GM19043 (cell line): ENCODE results near the gene DISP2.

Experiments used
- ATAC-seq: cut with Tn5 transposase; IDR thresholded peaks from one replicate; pipeline ENCODE4 v1.9.1; 2021; ENCODE audit warnings: low read depth; ENCODE audit not compliant: unreplicated experiment

Gene DISP2

GRCh38 chr15:40340038-40340739, 17.8 kb upstream of the DISP2 start:
- no peak for ATAC-seq

GRCh38 chr15:40340740-40341400, 17.1 kb upstream of the DISP2 start, which contains the start of gene CCDC9B:
TSS of gene CCDC9B (minus strand) at chr15:40340939. CDS start at chr15:40340819, 120 bp downstream.
- ATAC-seq = no peak

- no peak for ATAC-seq
Observed at GRCh38 chr15:40342416-40343320, 15.4 kb upstream of the DISP2 start.

- ATAC-seq = no peak
Observed at GRCh38 chr15:40343512-40343911, 14.5 kb upstream of the DISP2 start.

- ATAC-seq = no peak
Observed at GRCh38 chr15:40344217-40344616, 13.8 kb upstream of the DISP2 start.

- no peak for ATAC-seq
Observed at GRCh38 chr15:40344631-40345120, 13.3 kb upstream of the DISP2 start.

GRCh38 chr15:40345225-40345866, 12.7 kb upstream of the DISP2 start:
- no peak for ATAC-seq

GRCh38 chr15:40345867-40346578, 12.0 kb upstream of the DISP2 start:
- ATAC-seq = no peak

GRCh38 chr15:40346579-40347558, 11.2 kb upstream of the DISP2 start:
- ATAC-seq = no peak

- no peak for ATAC-seq
Observed at GRCh38 chr15:40347559-40348473, 10.2 kb upstream of the DISP2 start.

GRCh38 chr15:40348474-40348870, 9.5 kb upstream of the DISP2 start:
- ATAC-seq = no peak

GRCh38 chr15:40349163-40349562, 8.9 kb upstream of the DISP2 start:
- ATAC-seq = no peak

- no peak for ATAC-seq
Observed at GRCh38 chr15:40352281-40352901, 5.6 kb upstream of the DISP2 start.

GRCh38 chr15:40353697-40354096, 4.3 kb upstream of the DISP2 start:
- ATAC-seq = no peak

GRCh38 chr15:40354408-40355171, 3.4 kb upstream of the DISP2 start:
- ATAC-seq = no peak

GRCh38 chr15:40355976-40356585, 1.9 kb upstream of the DISP2 start:
- ATAC-seq = no peak
